ENCODE results near the gene MBL2.

Gene MBL2

DNA sequence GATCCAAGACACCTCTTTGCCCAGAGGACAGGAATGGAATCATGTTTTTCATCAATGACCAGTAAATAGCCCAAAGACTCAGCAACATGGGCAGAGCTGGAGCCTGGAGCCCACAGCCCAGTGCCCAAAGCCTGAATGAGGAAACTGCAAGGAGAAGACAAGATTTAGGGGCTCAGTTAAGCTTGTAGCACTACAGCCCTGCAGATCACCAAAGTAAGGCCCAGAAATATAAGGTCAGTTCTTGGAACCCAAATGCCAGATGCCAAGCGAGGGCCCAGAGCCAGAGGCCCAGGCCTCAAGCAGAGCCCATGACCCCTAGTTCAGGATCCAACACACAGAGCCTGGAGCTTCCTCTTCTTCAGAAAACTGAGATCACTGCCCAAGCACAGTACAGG is 32.4 kb downstream of the MBL2 start:
- no peak for DNase-seq (ENCODE audit: low read depth)

GRCh38 chr10:52739380-52740154 is 33.0 kb downstream of the MBL2 start:
- DNase-seq (ENCODE audit: low read depth) = no peak

DNA sequence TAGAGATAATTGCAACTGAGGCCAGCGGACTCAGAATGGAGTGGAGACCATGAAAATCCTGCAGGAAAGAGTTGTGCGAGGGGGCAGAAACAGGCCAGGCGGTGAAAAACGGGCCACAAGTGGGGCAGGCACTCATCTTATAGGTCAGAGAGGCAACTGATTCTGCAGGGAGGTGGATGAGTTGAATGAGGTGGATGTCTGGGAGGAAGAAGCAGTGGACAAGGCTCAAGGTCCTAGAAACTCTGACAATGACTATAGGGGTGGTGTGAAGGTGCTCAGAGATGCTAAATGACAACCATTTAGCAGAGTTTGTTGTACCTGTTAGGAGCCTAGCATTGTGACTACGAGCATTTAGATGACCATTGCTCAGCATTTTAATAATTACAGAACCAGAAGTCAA is 33.6 kb downstream of the MBL2 start:
- no peak for DNase-seq (ENCODE audit: low read depth)

GRCh38 chr10:52729271-52730104 is 43.1 kb downstream of the MBL2 start:
- DNase-seq (ENCODE audit: low read depth) = no peak

DNA sequence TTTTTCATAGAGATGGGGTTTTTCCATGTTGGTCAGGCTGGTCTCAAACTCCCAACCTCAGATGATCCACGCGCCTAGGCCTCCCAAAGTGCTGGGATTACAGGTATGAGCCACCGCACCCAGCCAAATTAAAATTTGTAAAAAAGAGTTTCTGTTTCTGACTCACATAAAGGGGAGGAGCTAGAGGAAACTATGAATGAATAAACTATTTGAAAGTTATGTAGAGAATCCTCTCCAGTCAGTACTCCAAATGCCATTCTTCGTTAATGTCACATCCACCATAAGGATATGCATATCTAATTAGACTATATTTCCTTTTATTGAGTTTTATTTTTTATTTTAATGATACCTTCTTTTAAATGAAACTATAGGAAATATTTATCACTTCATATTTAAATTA is 52.6 kb downstream of the MBL2 start:
- no peak for DNase-seq (ENCODE audit: low read depth)

Data from activated T-helper 1 cell treated with Interleukin-2 at 50 U/mL for 16 hours (primary cell).